ENCODE data around the gene CHCHD6.
"Not testable (repeated sequence)": the region's sequence is repeated elsewhere in the genome, so short reads cannot be mapped to it uniquely, and the experiment has no call there.

The CHCHD6 gene

DNA sequence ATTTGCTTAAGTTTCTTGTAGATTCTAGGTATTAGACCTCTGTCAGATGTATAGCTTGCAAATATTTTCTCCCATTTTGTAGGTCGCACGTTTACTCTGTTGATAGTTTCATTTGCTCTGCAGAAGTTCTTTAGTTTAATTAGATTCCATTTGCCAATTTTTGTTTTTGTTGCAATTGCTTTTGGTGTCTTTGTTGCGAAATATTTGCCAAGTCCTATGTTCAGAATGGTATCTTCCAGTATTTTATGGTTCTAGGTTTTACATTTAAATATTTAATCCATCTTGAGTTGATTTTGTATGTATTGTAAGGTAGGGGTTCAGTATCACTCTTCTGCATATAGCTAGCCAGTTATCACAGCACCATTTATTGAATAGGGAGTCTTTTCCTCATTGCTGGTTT lies 64.9 kb downstream of the CHCHD6 start:
- no peak for DNase-seq (ENCODE audit: low spot score)

DNA sequence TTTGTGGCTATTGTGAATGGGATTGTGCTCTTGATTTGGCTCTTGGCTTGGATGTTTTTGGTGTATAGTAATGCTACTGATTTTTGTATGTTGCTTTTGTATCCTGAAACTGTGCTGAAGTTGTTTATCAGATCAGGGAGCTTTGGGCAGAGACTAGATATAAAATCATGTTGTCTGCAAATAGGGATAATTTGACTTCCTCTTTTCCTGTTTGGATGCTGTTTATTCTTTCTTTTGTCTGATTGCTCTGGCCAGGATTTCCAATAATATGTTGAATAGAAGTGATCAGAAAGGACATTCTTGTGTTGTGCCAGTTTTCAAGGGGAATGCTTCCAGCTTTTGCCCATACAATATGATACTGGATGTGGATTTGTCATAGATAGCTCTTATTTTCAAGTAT lies 66.1 kb downstream of the CHCHD6 start:
- DNase-seq (ENCODE audit: low spot score), result no peak

- DNase-seq (ENCODE audit: low spot score), result no peak
Observed at GRCh38 chr3:126773167-126773566, 69.1 kb downstream of the CHCHD6 start.

DNA sequence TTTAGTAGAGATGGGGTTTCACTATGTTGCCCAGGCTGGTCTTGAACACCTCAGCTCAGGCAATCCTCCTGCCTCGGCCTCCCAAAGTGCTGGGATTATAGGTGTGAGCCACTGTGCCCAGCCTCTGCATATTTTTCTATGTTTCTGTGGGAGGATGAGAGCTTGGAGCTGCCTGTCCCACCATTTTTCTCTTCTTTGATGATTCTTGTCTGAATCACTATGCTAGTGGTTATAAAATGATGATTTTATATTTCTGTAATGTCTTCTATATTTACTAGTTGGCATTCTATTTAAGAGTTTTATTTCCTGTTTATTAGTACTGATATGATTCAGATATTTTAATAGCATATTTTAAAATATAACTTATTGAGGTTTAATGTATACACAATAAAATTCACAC lies 69.7 kb downstream of the CHCHD6 start:
- no peak for DNase-seq (ENCODE audit: low spot score)

- DNase-seq (ENCODE audit: low spot score), result no peak
Observed at GRCh38 chr3:126777366-126777765, 73.3 kb downstream of the CHCHD6 start.

DNA sequence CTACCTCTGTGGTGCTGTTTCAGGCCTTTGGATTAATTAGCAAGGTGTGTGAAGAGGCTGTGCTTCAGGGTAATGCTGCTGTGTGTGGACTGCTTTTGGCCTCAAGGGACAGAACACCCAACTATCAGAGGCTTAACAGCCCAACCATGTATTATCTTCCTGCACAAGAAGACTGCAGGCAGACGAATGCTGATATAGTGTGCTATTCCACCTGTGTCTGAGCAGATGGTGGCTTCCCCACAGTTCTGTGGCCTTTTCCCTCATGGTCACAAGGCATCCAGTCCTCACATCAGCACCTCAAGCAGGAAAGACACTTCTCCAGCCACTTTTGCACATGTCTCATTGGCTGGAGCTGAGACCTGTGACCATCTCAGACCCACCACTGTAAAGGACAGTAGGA lies 76.6 kb downstream of the CHCHD6 start:
- DNase-seq (ENCODE audit: low spot score), result no peak

DNA sequence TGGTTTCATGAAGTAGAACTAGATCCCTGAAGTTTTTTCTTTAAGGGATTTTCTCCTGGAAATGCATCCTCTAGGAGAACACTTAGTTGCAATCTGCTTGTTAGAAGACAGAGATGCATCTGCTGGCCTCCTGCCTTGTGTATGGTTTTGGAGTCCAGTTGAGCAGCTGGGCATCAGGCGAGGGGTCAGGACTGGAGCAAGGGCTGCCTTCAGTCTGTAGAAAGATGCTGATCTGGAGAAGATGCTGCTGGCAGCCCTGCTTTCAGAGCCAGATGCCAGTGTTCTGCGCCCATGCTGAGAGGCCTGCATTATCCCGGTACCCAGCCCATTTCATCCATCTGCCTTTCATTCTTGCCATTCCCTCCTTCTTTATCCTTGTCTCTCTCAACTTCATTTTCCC lies 77.4 kb downstream of the CHCHD6 start:
- no peak for DNase-seq (ENCODE audit: low spot score)

DNA sequence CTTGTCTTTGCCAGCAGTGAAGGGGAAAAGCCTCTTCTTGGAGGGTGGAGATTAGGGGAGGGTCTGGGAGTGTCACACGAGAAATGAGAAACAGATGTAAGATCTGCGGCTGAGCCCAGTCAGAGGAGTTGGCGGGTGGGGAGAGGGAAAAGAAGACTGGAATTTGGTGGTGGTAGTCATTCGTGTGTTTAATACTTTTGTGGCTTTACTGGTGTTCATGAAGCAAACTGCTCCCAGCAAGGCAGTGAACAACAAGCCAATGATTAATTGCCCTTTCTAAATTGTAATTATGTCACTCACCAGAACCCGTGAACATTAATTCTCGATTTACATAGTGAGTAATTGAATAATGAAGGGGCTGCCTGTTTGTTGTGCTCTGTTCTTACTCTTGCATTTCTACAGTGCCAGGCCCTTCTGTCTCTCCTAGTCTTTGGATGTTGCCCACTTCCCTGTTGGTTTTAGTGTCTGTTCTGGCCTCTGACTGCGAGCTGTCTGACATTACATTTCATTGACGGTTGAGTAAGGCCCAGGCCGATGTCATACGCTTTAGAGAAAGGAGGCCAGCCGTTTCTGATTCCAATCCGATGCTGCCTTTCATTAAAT lies 78.0 kb downstream of the CHCHD6 start:
- DNase-seq (ENCODE audit: low spot score), result no peak

- no peak for DNase-seq (ENCODE audit: low spot score)
Observed at GRCh38 chr3:126782536-126782935, 78.5 kb downstream of the CHCHD6 start.

DNA sequence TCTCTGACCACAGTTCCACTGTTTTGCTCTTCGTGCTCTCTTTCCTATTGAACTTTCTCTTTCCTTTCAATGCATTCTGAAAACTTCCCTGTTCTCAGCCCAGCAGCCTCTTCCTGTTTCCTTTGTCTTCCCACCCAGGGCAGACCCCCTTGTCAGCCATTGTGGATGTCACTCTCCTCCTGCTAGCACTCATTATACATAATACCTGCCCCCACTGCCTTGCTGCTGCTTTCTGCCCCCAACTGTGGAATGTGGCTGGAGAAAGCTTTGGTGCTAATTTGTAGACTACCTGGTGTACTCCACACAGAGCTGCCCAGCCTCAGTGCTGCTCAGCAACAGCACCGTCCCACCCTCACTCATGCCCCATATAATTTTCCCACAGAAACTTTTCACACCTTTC lies 80.2 kb downstream of the CHCHD6 start:
- DNase-seq (ENCODE audit: low spot score), result no peak

DNA sequence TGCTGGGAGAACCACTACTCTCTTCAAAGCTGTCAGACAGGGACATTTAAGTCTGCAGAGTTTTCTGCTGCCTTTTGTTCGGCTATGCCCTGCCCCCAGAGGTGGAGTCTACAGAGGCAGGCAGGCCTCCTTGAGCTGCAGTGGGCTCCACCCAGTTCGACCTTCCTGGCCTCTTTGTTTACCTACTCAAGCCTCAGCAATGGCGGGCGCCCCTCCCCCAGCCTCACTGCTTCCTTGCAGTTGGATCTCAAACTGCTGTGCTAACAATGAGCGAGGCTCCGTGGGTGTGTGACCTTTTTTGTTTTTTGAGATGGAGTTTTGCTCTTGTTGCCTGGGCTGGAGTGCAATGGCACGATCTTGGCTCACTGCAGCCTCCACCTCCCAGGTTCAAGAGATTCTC lies 87.3 kb downstream of the CHCHD6 start:
- DNase-seq (ENCODE audit: low spot score), result not testable (repeated sequence)

- no peak for DNase-seq (ENCODE audit: low spot score)
Observed at GRCh38 chr3:126792998-126793397, 89.0 kb downstream of the CHCHD6 start.

DNA sequence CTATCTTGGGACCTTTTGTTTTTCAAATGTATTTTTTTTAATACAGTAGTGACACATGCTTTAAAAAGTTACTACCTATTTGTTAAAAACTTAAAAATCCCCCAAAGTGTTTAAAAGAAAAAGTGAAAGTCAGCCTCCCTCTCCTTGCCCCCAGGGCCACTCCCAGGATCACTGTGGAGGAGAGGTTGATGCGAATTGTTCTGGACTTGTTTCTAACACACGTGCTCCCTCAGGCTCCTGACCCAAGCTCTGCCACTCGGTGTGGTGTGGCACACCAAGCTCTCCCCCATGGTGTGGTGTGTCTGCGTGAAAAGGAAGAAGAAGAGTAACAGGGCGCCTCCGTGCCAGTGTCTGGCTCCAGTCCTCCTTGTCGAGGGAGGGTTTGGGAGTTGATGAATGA lies 93.5 kb downstream of the CHCHD6 start:
- DNase-seq (ENCODE audit: low spot score), result no peak

DNA sequence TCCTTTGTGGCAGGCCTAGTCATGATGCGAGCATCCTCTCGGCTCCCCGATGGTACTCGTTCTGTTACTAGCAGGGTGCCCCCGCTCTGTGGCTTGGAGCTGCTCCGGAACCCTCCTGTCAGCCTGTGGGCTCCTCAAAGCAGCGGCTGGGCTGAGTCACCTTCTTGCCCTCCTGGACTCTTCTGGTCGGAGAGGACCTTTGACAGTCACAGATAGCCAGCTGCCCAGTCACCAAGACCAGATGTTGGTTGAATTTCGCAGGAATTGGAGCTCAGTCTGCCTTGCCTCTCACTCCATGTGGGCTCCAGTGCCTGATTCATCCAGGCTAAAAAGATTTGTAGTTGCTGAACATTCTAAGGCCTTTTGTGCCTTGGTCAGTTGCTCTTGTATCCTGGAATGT lies 94.5 kb downstream of the CHCHD6 start:
- DNase-seq (ENCODE audit: low spot score), result no peak

DNA sequence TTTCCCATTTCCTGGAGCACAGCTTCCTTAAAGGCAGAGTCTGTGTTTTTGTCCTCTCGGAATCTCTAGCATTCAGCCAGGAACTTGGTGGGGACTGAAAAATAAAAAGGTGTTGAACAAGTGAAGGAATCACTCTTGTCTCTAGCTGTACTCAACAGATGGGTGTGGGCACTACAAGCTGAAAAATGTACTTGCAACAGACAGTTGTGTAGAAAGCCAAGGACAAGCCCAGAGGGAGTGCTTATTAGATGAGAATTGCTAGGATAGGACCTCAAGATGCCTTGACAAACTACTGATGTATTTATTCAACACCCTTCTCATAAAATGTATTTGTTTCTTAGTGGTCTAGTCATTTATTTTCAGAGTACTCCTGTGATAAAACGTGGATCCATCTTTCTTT lies 95.1 kb downstream of the CHCHD6 start:
- DNase-seq (ENCODE audit: low spot score), result no peak

GRCh38 chr3:126801312-126801711 lies 97.3 kb downstream of the CHCHD6 start:
- not testable (repeated sequence) for DNase-seq (ENCODE audit: low spot score)

- DNase-seq (ENCODE audit: low spot score), result no peak
Observed at GRCh38 chr3:126807795-126808194, 103.8 kb downstream of the CHCHD6 start.

DNA sequence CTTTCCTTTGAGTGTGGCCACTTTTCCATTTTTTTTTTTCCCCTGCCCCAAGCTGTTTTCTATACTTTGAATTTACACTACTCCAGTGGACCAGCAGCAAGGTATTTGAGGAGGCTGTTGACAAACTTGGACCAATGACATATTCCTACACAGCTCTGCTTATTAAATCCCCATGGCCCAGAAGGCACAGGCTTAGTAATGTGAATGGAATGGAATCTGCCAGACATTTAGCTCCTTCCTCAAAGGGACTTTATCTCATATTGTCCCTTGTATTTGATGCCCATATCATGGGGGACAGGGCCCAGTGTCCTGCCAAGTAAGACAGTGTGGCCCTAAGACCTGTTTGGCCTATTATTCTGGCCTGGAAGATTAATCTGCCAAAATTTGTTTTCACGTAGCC lies 107.5 kb downstream of the CHCHD6 start:
- DNase-seq (ENCODE audit: low spot score), result no peak

DNA sequence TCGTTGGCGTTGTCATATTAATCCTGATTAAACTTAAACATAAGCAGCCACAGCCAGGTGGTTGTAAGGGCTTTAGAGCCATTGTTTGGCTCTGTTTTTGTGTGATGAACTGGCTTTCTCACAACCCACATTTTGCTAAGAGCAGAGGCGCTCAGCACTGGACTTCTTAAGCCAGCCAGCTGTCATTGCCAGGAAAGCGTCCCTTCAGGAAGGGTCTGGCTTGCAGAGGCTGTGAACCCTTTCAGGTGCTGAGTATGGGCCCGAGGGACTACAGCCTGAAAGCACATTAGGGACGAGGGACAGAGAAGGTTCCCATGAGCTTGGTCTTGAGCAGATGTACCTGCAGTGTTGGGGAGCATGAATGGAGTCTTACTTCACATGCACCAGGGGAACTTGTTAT lies 112.3 kb downstream of the CHCHD6 start:
- no peak for DNase-seq (ENCODE audit: low spot score)

DNA sequence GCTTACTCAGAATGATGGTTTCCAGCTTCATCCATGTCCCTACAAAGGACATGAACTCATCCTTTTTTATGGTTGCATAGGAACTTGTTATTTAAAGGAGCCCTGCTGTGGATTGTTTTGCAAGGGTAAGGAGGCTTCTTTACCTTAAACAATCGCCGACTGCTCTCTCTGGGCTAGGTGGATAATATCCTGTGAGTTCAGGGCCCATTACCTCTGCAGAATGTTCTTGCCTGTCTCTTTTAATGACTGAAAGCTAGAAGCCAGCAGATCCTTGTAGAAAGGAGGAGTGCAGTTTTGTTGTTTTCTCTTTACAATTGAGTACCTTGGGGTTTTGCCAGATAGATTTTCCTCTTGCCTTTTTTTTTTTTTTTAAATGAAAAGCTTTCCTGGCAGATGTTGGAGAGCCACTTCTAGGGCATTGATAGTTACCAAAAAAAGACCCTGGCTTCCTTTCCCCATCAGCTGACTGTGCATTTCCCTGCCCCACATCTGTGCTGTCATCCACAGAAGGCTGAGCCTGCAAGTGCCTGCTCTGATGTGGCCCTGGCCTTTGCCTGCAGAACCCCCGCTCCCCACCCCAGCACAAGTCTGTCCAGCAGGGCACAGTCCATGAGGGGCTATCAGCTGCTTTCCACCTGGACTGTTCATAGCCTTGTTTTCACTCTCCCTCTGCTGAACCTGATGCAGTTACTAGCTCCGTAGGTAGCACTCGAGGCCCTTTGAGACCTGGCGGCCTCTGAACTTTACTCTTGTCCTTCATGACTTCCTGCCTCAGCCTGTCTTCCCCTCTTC lies 113.1 kb downstream of the CHCHD6 start:
- DNase-seq (ENCODE audit: low spot score), result no peak

DNA sequence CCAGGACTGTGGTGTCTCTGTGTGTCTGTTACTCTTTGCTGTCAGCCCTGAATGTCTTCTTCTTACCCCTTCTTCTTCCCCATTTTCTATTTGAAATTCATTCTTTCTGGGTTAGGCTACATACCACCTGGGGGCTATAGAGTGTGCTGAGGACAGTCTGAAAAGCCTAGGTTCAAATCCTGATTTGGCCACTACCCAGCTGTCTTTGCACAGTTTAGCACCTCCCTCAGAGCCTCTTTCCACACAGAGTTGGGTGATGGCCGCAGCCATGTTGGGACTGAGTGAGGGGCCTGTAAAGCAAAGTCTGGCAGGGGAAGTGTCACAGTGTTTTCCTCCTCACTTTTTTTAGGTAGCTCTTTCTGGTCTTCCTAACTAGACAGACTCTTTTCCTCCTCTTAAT lies 113.7 kb downstream of the CHCHD6 start:
- DNase-seq (ENCODE audit: low spot score), result no peak

DNA sequence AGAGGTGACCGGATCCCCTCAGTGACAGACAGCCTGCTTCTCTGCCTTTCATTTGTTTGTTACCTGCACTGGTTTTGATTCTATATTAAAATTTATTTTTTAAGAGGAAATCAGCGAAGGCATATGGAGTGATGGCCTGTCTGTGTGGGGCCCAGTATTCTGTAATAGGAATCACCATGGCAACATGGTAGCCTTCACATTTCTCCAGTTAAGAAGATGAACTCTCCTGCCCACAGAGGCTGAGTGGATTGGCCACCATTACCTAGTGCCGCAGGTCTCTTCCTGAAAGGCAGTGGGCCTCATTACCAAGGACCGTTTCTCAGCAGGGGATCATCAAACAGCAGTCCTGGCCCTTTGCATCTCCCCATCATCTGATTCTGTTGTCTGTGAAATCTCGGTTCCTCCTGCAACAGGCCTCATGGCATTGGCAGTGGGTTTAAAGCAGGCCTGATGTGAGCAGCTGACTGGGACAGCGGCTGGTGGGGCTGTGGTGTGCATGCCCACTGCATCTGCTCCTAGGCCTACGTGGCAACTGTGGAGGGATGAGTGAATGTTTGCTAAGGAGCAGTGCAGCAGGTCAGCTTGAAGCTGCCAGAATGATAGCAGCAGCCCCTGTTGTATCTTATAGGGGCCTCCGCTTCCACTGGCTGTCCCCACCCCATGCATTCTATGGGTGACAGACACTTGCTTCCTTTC lies 114.5 kb downstream of the CHCHD6 start:
- no peak for DNase-seq (ENCODE audit: low spot score)

GRCh38 chr3:126826693-126827092 lies 122.7 kb downstream of the CHCHD6 start:
- DNase-seq (ENCODE audit: low spot score), result no peak
